NCI-H2107 (cell line): ENCODE data around the gene ZNF514.
A peak's percentile ranks its signal among the peaks of the same experiment; 100 is the strongest.
"Not testable (repeated sequence)": the region's sequence is repeated elsewhere in the genome, so short reads cannot be mapped to it uniquely, and the experiment has no call there.

ENCODE experiments used
- DNase-seq: peaks from one replicate; lab custom pipeline; 2025; lab: John Stamatoyannopoulos, UW

Gene ZNF514

GRCh38 chr2:95138702-95139101 is 20.9 kb downstream of the ZNF514 start:
- DNase-seq: no peak

DNA sequence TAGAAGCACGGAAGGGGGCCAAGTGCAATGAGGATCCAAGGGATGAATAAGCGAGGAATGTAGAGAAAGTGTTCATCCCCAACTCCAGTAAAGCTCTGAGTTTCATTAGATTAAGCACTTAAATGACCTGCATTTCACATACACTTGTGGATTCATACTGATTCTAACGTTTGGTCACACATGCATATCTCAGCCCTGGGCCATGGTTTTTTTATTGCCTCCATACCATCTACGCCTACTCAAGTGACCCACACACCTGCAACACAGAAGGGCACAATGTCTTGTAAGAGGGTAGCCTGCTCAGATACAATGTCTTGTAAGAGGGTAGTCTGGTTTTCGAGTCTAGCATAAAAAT is 37.5 kb downstream of the ZNF514 start:
- no peak for DNase-seq

DNA sequence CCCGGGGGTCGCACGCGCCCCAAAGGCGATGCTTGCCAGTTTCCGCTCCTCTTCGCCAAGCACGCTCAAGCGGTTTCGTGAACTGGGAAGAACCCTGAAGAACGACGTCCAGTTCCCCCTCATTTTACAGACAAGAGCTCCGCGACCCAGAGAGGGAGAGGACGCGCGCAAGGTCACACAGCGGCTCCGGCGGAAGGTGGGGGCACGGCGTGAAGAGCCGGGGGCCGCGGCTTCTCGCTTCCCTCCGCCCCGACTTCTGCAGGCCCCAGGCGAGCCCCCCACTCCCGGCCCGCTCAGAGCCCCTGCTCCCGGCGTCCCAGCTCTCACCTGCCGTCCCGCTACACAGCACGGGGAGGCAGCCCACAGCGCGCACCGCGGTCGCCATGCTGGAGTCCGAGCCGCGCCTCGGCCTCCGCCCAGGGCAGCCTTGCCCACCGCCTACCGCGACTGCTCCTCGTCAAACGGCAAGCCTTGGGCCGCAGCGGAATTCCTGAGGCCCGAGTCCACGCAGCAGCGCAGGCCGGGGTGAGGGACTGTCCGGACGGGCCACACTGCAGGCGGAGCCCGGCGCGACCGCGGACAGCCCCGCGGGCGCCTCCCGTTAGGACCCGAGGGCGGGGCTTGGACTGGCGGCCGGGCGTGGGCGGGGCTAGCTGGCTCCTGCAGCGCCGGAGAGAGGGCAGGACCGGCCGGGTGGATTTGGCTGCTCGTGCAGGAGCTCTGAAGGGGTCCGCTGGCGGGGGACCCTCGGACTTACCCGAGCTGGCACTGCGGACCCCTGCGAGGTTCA is 38.0 kb downstream of the ZNF514 start, which contains the start of gene MRPS5:
MRPS5 (minus strand) TSS at position 402 of the 790 bp plus-strand sequence; CDS start at position 385, 17 bp downstream.
- peak; percentile 63 for DNase-seq

- no peak for DNase-seq
Measured at GRCh38 chr2:95121093-95121406, 38.6 kb downstream of the ZNF514 start.

- no peak for DNase-seq
Measured at GRCh38 chr2:95115418-95115817, 44.2 kb downstream of the ZNF514 start.

DNA sequence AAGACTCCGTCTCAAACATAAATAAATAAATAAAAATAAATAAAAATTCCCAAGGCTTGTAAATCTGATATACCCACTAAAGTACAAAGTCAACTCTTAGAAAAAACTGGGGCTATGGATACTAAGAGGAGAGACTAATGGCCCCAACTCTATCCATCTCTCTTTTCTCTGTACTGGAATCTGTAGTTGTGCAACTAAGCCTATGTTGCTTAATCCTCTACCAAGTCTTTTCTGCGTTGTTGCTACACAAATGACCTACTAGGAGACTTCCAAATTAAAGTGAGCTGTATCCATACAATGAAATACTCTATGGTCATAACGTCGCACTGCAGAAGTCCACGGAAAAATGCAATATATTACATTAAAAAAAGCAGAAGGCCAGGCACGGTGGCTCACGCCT is 46.2 kb downstream of the ZNF514 start:
- no peak for DNase-seq

GRCh38 chr2:95110395-95110794 is 49.3 kb downstream of the ZNF514 start:
- DNase-seq: no peak

- no peak for DNase-seq
Measured at GRCh38 chr2:95109260-95109659, 50.4 kb downstream of the ZNF514 start.

- no peak for DNase-seq
Measured at GRCh38 chr2:95106081-95106480, 53.6 kb downstream of the ZNF514 start.

DNA sequence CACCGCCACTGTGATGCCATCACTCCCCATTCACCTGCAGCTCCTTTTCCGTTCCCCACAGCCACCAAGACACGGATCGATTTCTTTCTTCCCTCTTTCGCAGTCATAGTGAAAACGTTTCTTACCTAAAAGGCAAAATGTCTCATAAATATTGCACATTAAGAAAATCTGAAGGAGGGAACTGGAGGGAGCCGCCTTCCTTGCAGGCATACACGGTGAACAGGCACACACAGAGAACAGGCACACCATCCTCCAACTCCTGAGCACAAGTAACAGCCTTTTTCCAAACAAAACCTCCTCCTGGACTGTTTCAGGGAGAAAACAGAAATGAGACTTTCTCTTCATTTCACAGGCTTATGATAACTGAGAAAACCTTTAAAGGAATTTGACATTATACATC is 55.0 kb downstream of the ZNF514 start:
- no peak for DNase-seq

DNA sequence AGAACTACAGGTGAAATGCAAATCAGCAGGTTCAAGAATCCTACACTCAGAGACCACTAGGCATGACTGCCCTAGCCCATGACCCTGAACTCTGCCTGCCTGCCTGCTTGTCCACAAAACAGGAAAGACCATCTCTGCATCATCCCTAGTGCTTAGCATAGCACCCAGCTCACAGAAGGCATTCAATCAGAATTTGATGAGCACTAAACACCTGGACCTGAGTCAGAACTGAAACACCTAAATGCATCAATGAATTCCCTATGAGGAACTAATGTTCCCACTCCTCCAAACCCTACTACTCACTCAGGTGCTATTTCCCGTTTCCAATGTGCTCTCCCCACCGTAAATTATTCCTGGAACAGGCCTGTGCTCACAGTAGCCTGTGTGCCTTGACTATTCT is 59.7 kb downstream of the ZNF514 start:
- DNase-seq: no peak

DNA sequence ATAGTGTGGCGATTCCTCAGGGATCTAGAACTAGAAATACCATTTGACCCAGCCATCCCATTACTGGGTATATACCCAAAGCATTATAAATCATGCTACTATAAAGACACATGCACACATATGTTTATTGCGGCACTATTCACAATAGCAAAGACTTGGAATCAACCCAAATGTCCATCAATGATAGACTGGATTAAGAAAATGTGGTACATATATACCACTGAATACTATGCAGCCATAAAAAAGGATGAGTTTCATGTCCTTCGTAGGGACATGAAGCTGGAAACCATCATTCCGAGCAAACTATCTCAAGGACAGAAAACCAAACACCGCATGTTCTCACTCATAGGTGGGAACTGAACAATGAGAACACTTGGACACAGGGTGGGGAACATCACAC is 61.4 kb downstream of the ZNF514 start:
- not testable (repeated sequence) for DNase-seq
